ENCODE data around the gene GATD1. TPM values are rescaled to one million over a fixed set of nuclear protein-coding genes. Genes with fewer than 3 reads are reported as not detected.

The GATD1 gene
- total RNA-seq, 1 experiment from 2014 or later = 83.3 TPM

GRCh38 chr11:792535-792821 lies 15.2 kb upstream of the GATD1 start:
- DNase-seq = no peak
- Mint-ChIP-seq H3K4me3 (ENCODE audit: low read depth, unreplicated experiment) (no peak overlapping the region), H3K4me1 (ENCODE audit: low read depth, unreplicated experiment) (no peaks in the 10 kb centered on the region), H3K27ac (ENCODE audit: unreplicated experiment) (no peak overlapping the region), H3K36me3 (ENCODE audit: insufficient read depth, unreplicated experiment) (peaks cover 64% of the 10 kb centered on the region), H3K27me3 (ENCODE audit: unreplicated experiment) (no peaks in the 10 kb centered on the region), H3K9me3 (ENCODE audit: low read depth, unreplicated experiment) (no peaks in the 10 kb centered on the region)
- no TSS peak for BruUV-seq (replicated peaks)
- no peak for TF ChIP-seq CTCF (IDR thresholded peaks at IDR 0.05; ENCODE audit: unreplicated experiment)
- CTCF ChIA-PET = no interaction called here
- intact Hi-C loops (cut with micrococcal nuclease; ENCODE audit: unreplicated experiment) = no loop called here

- no peak overlapping the region for H3K4me3 Mint-ChIP-seq (ENCODE audit: low read depth, unreplicated experiment)
- H3K9me3 Mint-ChIP-seq (ENCODE audit: low read depth, unreplicated experiment) = no peaks in the 10 kb centered on the region
- no peak for DNase-seq
- H3K27me3 Mint-ChIP-seq (ENCODE audit: unreplicated experiment) = no peaks in the 10 kb centered on the region
- no peak overlapping the region for H3K27ac Mint-ChIP-seq (ENCODE audit: unreplicated experiment)
- H3K4me1 Mint-ChIP-seq (ENCODE audit: low read depth, unreplicated experiment) = no peaks in the 10 kb centered on the region
- no TSS peak for BruUV-seq (replicated peaks)
- intact Hi-C loops (cut with micrococcal nuclease; ENCODE audit: unreplicated experiment) = no loop called here
- no peak for TF ChIP-seq CTCF (IDR thresholded peaks at IDR 0.05; ENCODE audit: unreplicated experiment)
- CTCF ChIA-PET = no interaction called here
- H3K36me3 Mint-ChIP-seq (ENCODE audit: insufficient read depth, unreplicated experiment) = peaks cover 61% of the 10 kb centered on the region
Measured at GRCh38 chr11:791658-792534, 14.6 kb upstream of the GATD1 start.

GRCh38 chr11:790721-791564 lies 13.7 kb upstream of the GATD1 start:
- Mint-ChIP-seq H3K27ac (ENCODE audit: unreplicated experiment) (peak overlapping the region; percentile 54), H3K4me3 (ENCODE audit: low read depth, unreplicated experiment) (no peak overlapping the region), H3K9me3 (ENCODE audit: low read depth, unreplicated experiment) (no peaks in the 10 kb centered on the region), H3K36me3 (ENCODE audit: insufficient read depth, unreplicated experiment) (peaks cover 57% of the 10 kb centered on the region), H3K27me3 (ENCODE audit: unreplicated experiment) (no peaks in the 10 kb centered on the region), H3K4me1 (ENCODE audit: low read depth, unreplicated experiment) (no peaks in the 10 kb centered on the region)
- intact Hi-C loops (cut with micrococcal nuclease; ENCODE audit: unreplicated experiment) = no loop called here
- no peak for DNase-seq
- TF ChIP-seq CTCF (IDR thresholded peaks at IDR 0.05; ENCODE audit: unreplicated experiment) = no peak
- CTCF ChIA-PET = interaction anchor here (1.0 to 1.4 kb wide), 2 partner anchors 14 to 15 kb away, joined by 3 to 5 read pairs; no protein-coding TSS in a partner anchor
- BruUV-seq (replicated peaks) = TSS peak; percentile 36

- Mint-ChIP-seq H3K4me3 (ENCODE audit: low read depth, unreplicated experiment) (no peak within 1 kb of the TSS), H3K4me1 (ENCODE audit: low read depth, unreplicated experiment) (no peaks in the 10 kb centered on the region), H3K36me3 (ENCODE audit: insufficient read depth, unreplicated experiment) (peaks cover 52% of the 10 kb centered on the region), H3K27me3 (ENCODE audit: unreplicated experiment) (no peaks in the 10 kb centered on the region), H3K9me3 (ENCODE audit: low read depth, unreplicated experiment) (no peaks in the 10 kb centered on the region), H3K27ac (ENCODE audit: unreplicated experiment) (no peak within 1 kb of the TSS)
- intact Hi-C loops (cut with micrococcal nuclease; ENCODE audit: unreplicated experiment) = no loop called here
- CTCF ChIA-PET = interaction anchor here (1.0 to 1.4 kb wide), 2 partner anchors 13 to 14 kb away, joined by 3 to 5 read pairs; no protein-coding TSS in a partner anchor
- TF ChIP-seq CTCF (IDR thresholded peaks at IDR 0.05; ENCODE audit: unreplicated experiment) = no peak
- BruUV-seq (replicated peaks) = no TSS peak
- no peak for DNase-seq
Measured at GRCh38 chr11:789943-790342, 12.7 kb upstream of the GATD1 start, which contains the start of gene CEND1. CEND1 (minus strand) TSS chr11:790090; CDS start chr11:788576, 1,514 bp downstream.

Data from Calu3 (cell line).